Pancreas (tissue), 10 donors: ENCODE measurements around the gene THPO. TPM values are rescaled to one million over a fixed set of nuclear protein-coding genes. Genes with fewer than 3 reads are reported as not detected.

Source experiments
- ATAC-seq, 4 donors: fragments of 200-7000 bp; cut with Tn5 transposase; one replicate each; pipeline versions ENCODE4 v1.8.0 to v1.9.1; 2020; ENCODE audit warnings: mild to moderate bottlenecking in 4 of 4, moderate library complexity in 4 of 4
- DNase-seq, 6 donors: peaks; one replicate each; pipeline ENCODE4 v3.0.0-alpha.2; 2020
- FAIRE-seq: peaks from 2 replicates; lab custom pipeline; 2012; peaks lifted over from hg19 to GRCh38; lab: Jason Lieb, UNC
- H3K27ac ChIP-seq, 4 donors: fragments of 200-600 bp; sonication (generic); 1 replicate in 3 of 4; 2 replicates in 1 of 4; pipeline versions ENCODE4 v1.5.0 to v1.8.0; 2020
- H3K27me3 ChIP-seq, 4 donors: fragments of 200-600 bp; one replicate each; pipeline ENCODE4 v1.8.0; 2021
- H3K36me3 ChIP-seq, 3 donors: fragments of 200-600 bp; sonication (generic) in 1 of 3; one replicate each; pipeline versions ENCODE4 v1.5.0 to v1.8.0; 2020 to 2021
- H3K4me1 ChIP-seq, 3 donors: fragments of 200-600 bp; one replicate each; pipeline ENCODE4 v1.8.0; 2021
- H3K4me3 ChIP-seq, 4 donors: fragments of 200-600 bp; sonication (generic) in 2 of 4; one replicate each; pipeline versions ENCODE4 v1.5.0 to v1.8.0; 2020 to 2021
- H3K9me3 ChIP-seq, 4 donors: fragments of 200-600 bp; one replicate each; pipeline ENCODE4 v1.8.0; 2021
- WGBS, 2 donors: extraction: QIAGEN DNeasy Blood & Tissue Kit; methylation state at CpG; one replicate each; pipeline ENCODE4 v1.1.7; 2013; 5-methylcytosine and 5-hydroxymethylcytosine counted together
- intact Hi-C, 3 donors: fragments of 100-400 bp; cut with DNase I; formaldehyde crosslinking; loops; one replicate each; pipeline versions ENCODE4 v1.11.1 to v1.14.2; 2022
- polyA plus RNA-seq, 2 donors: library from polyadenylated mRNA; stranded (reverse); fragments of 200-250 nt; gene quantifications; one replicate each; pipeline ENCODE4 v1.2.3, GENCODE V29; 2013
- total RNA-seq, 6 donors: library from RNA; stranded (reverse); fragmentation: NEBNext Ultra II Directional in 4 of 6; extraction: Animal tissue kit (Norgen Biotek cat#: 25700) in 4 of 6; gene quantifications; one replicate each; pipeline versions ENCODE4 v1.2.1 to v1.2.4, GENCODE V29; 2021 to 2023
- TF ChIP-seq, protein P1 (sequence below), 4 donors: fragments of 200-600 bp; sonication (generic) in 3 of 4; IDR thresholded peaks; one replicate each; pipeline versions ENCODE4 v1.5.0 to v1.8.0; 2021; ENCODE audit warnings: antibody characterized with exemption in 4 of 4
- donor health status: healthy with polysubstance abuse.
- donor health status: DM: no; HTN: no; CAD: no; lungs with moderate emphysema.
- donor health status: DM: no; HTN: no; CAD: no.
- donor health status: control.
- donor health status: control.
- donor health status: Bipolar disorder and iron deficiency.
- donor health status: DM: yes; HTN: yes; CAD: no.
- donor health status: DM: no; HTN: no; CAD: no.
- donor health status: DM: no; HTN: no; CAD: no.
- donor health status: DM: yes; HTN: yes; CAD: no.

THPO gene
- total and polyA plus RNA-seq, 8 donors: 0.28 to 1.3 (median 0.54) TPM; not detected in 1

DNA sequence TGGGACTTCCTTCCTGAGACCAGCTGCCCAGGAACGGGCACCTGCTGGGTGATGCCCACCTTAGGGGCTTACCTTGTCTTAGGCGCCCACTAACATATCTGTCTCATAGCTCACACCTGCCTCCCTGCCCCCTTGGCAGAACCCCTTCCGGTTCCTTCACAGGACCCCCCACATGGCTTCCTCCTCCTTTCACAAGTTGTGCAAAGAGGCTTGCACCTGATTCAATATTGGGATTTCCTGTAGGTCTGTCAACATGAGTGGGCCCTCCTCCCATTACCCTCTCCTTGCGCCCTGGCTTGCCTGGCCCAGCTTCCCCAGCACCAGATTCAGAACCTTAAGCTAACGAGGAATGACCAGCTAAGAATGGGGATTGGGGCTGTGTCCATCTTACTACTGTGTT, 633 bp downstream of the THPO start:
- Histone ChIP-seq H3K4me1 (peaks cover 7 to 15% (median 10%) of the 10 kb centered on the region in 3 donors), H3K27me3 (no peaks in the 10 kb centered on the region), H3K9me3 (no peaks in the 10 kb centered on the region), H3K4me3 (no peak overlapping the region), H3K36me3 (no peaks in the 10 kb centered on the region), H3K27ac (peak overlapping the region in 2 of 4 donors; percentile 57 to 80)
- WGBS, 2 donors: 61 to 62% methylated on average over 5 of the region's 5 CpGs
- DNase-seq: peak in 3 of 6 donors; percentile 23 to 40 (median 34)
- FAIRE-seq: no peak
- peak in 3 of 4 donors; percentile 15 to 31 (median 24) for ATAC-seq
- intact Hi-C loops: loop anchor here in 1 of 3 donors (5.0 kb wide), 1 partner anchor 160 kb away; no protein-coding TSS in a partner anchor
- TF ChIP-seq, protein P1, sequence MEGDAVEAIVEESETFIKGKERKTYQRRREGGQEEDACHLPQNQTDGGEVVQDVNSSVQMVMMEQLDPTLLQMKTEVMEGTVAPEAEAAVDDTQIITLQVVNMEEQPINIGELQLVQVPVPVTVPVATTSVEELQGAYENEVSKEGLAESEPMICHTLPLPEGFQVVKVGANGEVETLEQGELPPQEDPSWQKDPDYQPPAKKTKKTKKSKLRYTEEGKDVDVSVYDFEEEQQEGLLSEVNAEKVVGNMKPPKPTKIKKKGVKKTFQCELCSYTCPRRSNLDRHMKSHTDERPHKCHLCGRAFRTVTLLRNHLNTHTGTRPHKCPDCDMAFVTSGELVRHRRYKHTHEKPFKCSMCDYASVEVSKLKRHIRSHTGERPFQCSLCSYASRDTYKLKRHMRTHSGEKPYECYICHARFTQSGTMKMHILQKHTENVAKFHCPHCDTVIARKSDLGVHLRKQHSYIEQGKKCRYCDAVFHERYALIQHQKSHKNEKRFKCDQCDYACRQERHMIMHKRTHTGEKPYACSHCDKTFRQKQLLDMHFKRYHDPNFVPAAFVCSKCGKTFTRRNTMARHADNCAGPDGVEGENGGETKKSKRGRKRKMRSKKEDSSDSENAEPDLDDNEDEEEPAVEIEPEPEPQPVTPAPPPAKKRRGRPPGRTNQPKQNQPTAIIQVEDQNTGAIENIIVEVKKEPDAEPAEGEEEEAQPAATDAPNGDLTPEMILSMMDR (IDR thresholded peaks at IDR 0.05): no peak

DNA sequence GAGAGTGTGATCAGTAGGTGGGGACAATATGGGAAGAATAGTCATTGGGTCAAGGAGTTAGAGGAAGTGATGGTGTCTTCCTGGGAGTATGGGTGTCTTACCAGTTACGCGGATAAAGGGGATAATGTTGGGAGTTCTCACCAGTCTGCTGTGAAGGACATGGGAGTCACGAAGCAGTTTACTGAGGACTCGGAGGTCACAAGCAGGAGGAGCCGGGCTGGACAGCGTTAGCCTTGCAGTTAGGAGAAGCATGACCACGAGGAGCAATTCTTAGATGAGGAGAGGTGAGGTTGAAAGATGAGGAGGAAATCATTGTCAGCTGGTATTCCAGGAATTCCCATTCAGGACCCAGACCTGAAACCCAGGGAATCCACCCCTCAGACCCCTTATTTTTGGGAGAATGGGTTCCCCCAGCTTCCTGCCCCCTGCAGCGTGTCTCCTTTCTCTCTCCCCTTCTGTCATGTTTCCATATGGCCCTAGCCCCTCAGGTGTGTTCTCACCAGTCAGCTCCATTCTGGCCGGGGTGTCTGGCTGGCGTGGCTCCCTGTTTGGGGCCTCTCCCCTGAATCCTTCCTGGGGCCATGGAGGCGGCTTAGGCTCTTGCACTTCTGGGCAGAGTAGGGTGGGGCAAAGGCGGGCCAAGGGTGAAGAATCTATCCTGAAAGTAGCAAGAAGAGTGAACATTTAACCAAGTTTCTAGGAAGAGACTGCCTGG, 2.1 kb downstream of the THPO start:
- Histone ChIP-seq H3K9me3 (no peaks in the 10 kb centered on the region), H3K36me3 (no peaks in the 10 kb centered on the region), H3K4me3 (no peak overlapping the region), H3K27ac (no peak overlapping the region), H3K27me3 (no peaks in the 10 kb centered on the region), H3K4me1 (peaks cover 11 to 20% (median 17%) of the 10 kb centered on the region in 3 donors)
- WGBS, 2 donors: 87 to 96% methylated on average over 12 of the region's 12 CpGs
- DNase-seq: peak in 1 of 6 donors; percentile 53
- no peak for FAIRE-seq
- ATAC-seq: no peak
- TF ChIP-seq, protein P1 (IDR thresholded peaks at IDR 0.05): no peak
- intact Hi-C loops: loop anchor here in 1 of 3 donors (5.0 kb wide), 1 partner anchor 161 kb away; no protein-coding TSS in a partner anchor

DNA sequence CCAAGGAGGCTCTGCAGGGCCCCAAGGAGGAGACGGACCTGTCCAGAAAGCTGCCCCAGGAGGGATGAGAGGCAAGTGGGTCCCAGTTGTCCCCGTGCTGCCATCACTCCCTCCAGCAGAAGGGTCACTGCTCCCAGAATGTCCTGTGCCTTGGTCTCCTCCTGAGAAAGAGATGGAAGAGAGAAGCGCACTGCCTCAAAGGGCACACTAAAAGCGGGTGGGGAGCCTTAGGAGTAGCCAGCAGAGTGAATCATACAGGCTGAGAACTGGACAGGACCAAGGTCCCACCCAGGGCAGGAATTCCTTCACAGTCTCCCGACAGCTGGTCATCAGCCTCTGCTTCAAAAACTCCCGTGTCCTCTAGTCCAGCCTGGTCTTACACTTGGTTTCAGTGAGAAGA, 4.6 kb downstream of the THPO start:
- ATAC-seq: no peak
- WGBS, 2 donors: 85 to 92% methylated on average over 6 of the region's 6 CpGs
- H3K4me1 ChIP-seq: peaks cover 11 to 20% (median 17%) of the 10 kb centered on the region in 3 donors
- no peak for FAIRE-seq
- TF ChIP-seq, protein P1 (IDR thresholded peaks at IDR 0.05): no peak
- H3K27ac ChIP-seq: no peak overlapping the region
- peak in 1 of 6 donors; percentile 21 for DNase-seq
- no peaks in the 10 kb centered on the region for H3K27me3 ChIP-seq
- no peaks in the 10 kb centered on the region for H3K9me3 ChIP-seq
- peaks cover 0 to 2% (median 0%) of the 10 kb centered on the region in 3 donors for H3K36me3 ChIP-seq
- intact Hi-C loops: loop anchor here in 1 of 3 donors (5.0 kb wide), 1 partner anchor 169 kb away; no protein-coding TSS in a partner anchor
- no peak overlapping the region for H3K4me3 ChIP-seq

DNA sequence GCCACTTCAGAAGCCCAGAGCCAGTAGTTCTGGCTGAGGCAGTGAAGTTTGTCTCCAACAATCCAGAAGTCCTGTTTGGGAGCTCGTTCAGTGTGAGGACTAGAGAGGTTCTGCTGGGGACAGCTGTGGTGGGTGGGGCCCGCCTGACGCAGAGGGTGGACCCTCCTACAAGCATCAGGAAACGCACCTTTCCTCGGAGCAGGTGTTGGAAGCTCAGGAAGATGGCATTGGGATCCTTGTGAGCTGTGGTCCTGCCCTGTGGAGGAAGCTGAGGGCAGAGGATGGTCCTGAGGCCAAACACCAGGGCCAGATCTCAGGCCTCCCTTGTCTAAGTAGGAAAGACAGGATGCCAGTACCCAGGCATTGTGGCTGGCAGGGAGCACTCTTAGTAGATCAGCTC, 5.1 kb downstream of the THPO start:
- WGBS, 2 donors: 80 to 82% methylated on average over 5 of the region's 5 CpGs
- ATAC-seq (no peak), DNase-seq (peak in 1 of 6 donors; percentile 21), FAIRE-seq (no peak)
- intact Hi-C loops: loop anchor here in 1 of 3 donors (5.0 kb wide), 1 partner anchor 169 kb away; no protein-coding TSS in a partner anchor
- H3K36me3 ChIP-seq: peaks cover 0 to 4% (median 3%) of the 10 kb centered on the region in 3 donors
- peaks cover 8 to 17% (median 15%) of the 10 kb centered on the region in 3 donors for H3K4me1 ChIP-seq
- H3K27me3 ChIP-seq: no peaks in the 10 kb centered on the region
- no peak overlapping the region for H3K27ac ChIP-seq
- H3K4me3 ChIP-seq: no peak overlapping the region
- no peaks in the 10 kb centered on the region for H3K9me3 ChIP-seq
- TF ChIP-seq, protein P1 (IDR thresholded peaks at IDR 0.05): no peak
